MM.1S (cell line): Measurements from ENCODE around the gene RABGGTB.

Source experiments
- DNase-seq: peaks from one replicate; pipeline ENCODE4 v3.0.0-alpha.2; 2015
- H2AFZ ChIP-seq: fragments of 300-600 bp; sonication (generic); 2 replicates; pipeline ENCODE4 v1.6.0; 2016; ENCODE audit warnings: antibody characterized with exemption, low read length
- H3F3A ChIP-seq: fragments of 300-600 bp; sonication (generic); 2 replicates; pipeline ENCODE4 v1.6.1; 2016; ENCODE audit warnings: mild to moderate bottlenecking, antibody characterized with exemption, low read length, moderate library complexity, mixed read lengths; ENCODE audit not compliant: insufficient read depth
- H3K27ac ChIP-seq: fragments of 300-600 bp; sonication (generic); 2 replicates; pipeline ENCODE4 v1.5.1; 2016; ENCODE audit warnings: mild to moderate bottlenecking, low read length
- H3K27me3 ChIP-seq: fragments of 300-600 bp; sonication (generic); replicated peaks from 2 replicates; pipeline ENCODE4 v1.6.0; 2016; ENCODE audit warnings: low read length; ENCODE audit not compliant: insufficient read depth
- H3K36me3 ChIP-seq: fragments of 300-600 bp; sonication (generic); replicated peaks from 2 replicates; pipeline ENCODE4 v1.6.1; 2016; ENCODE audit warnings: mild to moderate bottlenecking, low read length, mixed read lengths; ENCODE audit not compliant: insufficient read depth
- H3K4me1 ChIP-seq: fragments of 300-600 bp; sonication (generic); 2 replicates; pipeline ENCODE4 v1.6.1; 2016; ENCODE audit warnings: low read length, mixed read lengths
- H3K4me2 ChIP-seq: fragments of 300-600 bp; sonication (generic); 2 replicates; pipeline ENCODE4 v1.6.0; 2016; ENCODE audit warnings: low read depth, low read length
- H3K4me3 ChIP-seq: fragments of 300-600 bp; sonication (generic); 2 replicates; pipeline ENCODE4 v1.5.1; 2016; ENCODE audit warnings: low read length, mixed read lengths
- H3K79me2 ChIP-seq: fragments of 300-600 bp; sonication (generic); 2 replicates; pipeline ENCODE4 v1.6.1; 2016; ENCODE audit warnings: mixed run types, low read length, mixed read lengths
- H3K9ac ChIP-seq: fragments of 300-600 bp; sonication (generic); 2 replicates; pipeline ENCODE4 v1.6.1; 2016; ENCODE audit warnings: low read length, mixed read lengths
- H3K9me2 ChIP-seq: fragments of 300-600 bp; sonication (generic); replicated peaks from 2 replicates; pipeline ENCODE4 v1.6.1; 2016; ENCODE audit warnings: mild to moderate bottlenecking, low read length, mixed read lengths; ENCODE audit not compliant: insufficient read depth
- H3K9me3 ChIP-seq: fragments of 300-600 bp; sonication (generic); replicated peaks from 2 replicates; pipeline ENCODE4 v1.6.1; 2016; ENCODE audit warnings: mild to moderate bottlenecking, low read length, mixed read lengths; ENCODE audit not compliant: insufficient read depth
- H4K20me1 ChIP-seq: fragments of 300-600 bp; sonication (generic); 2 replicates; pipeline ENCODE4 v1.6.1; 2016; ENCODE audit warnings: mild to moderate bottlenecking, low read length, moderate library complexity, mixed read lengths; ENCODE audit not compliant: insufficient read depth
- CTCF ChIP-seq: fragments of 300-600 bp; sonication (generic); IDR thresholded peaks from 2 replicates; pipeline ENCODE4 v1.5.1; 2016; ENCODE audit warnings: antibody characterized with exemption, low read length, mixed read lengths
- EZH2 ChIP-seq: fragments of 300-600 bp; sonication (generic); optimal IDR thresholded peaks from 2 replicates; pipeline ENCODE3; 2017; ENCODE audit warnings: low read depth, mild to moderate bottlenecking, antibody characterized with exemption, low read length, mixed read lengths
- EZH2phosphoT487 ChIP-seq: fragments of 300-600 bp; sonication (generic); IDR thresholded peaks from 2 replicates; pipeline ENCODE4 v1.6.1; 2018; ENCODE audit warnings: antibody characterized with exemption, low read length

RABGGTB gene

DNA sequence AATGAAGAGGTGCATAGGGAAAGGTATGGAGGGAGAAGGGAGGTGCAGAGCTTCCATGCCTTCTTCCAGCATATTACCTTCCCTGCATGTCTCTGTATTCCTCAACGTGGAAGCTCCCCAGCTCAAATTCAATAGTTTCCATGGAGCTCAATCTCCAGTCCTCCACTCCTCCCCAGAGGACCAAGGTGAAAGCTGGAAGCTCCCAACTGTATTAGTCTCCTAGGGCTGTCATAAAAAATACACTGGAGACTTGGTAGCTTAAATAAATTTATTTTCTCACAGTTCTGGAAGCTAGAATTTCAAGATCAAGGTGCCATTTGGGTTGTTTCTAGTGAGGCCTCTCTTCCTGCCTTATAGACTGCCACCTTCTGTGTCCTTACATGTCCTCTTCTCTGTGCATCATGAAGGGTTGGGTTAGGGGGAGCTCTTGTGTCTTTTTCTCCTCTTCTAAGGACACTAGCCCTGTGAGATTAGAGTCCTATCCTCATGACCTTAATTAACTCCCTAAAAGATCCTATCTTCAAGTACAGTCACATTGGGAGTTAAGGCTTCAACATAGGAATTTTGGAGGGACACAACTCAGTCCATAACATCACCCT, 21.9 kb upstream of the RABGGTB start:
- no peaks in the 10 kb centered on the region for H3K4me1 ChIP-seq
- no peaks in the 10 kb centered on the region for H4K20me1 ChIP-seq
- no peaks in the 10 kb centered on the region for H3K9me3 ChIP-seq
- H3K9ac ChIP-seq = no peak overlapping the region
- TF ChIP-seq CTCF (no peak), EZH2 (no peak), EZH2phosphoT487 (no peak)
- H3K4me2 ChIP-seq = no peak overlapping the region
- H3K27ac ChIP-seq = no peak overlapping the region
- DNase-seq = no peak
- H3K27me3 ChIP-seq = no peaks in the 10 kb centered on the region
- no peaks in the 10 kb centered on the region for H3K9me2 ChIP-seq
- no peaks in the 10 kb centered on the region for H3K79me2 ChIP-seq
- H2AFZ ChIP-seq = no peak overlapping the region
- H3K36me3 ChIP-seq = no peaks in the 10 kb centered on the region; the same call in 1 of the 2 replicates
- no peaks in the 10 kb centered on the region; the same call in 1 of the 2 replicates for H3F3A ChIP-seq
- H3K4me3 ChIP-seq = no peak overlapping the region

- H3K9me2 ChIP-seq = no peaks in the 10 kb centered on the region
- no peaks in the 10 kb centered on the region for H3K9me3 ChIP-seq
- no peaks in the 10 kb centered on the region; the same call in 1 of the 2 replicates for H3K36me3 ChIP-seq
- no peak overlapping the region for H3K4me2 ChIP-seq
- H2AFZ ChIP-seq = no peak overlapping the region
- H3K4me1 ChIP-seq = no peaks in the 10 kb centered on the region
- H3K27ac ChIP-seq = no peak overlapping the region
- TF ChIP-seq EZH2 (no peak), CTCF (no peak), EZH2phosphoT487 (no peak)
- no peaks in the 10 kb centered on the region for H3K27me3 ChIP-seq
- H3F3A ChIP-seq = no peaks in the 10 kb centered on the region; the same call in 1 of the 2 replicates
- no peaks in the 10 kb centered on the region for H3K79me2 ChIP-seq
- H4K20me1 ChIP-seq = no peaks in the 10 kb centered on the region
- H3K4me3 ChIP-seq = no peak overlapping the region
- DNase-seq = no peak
- no peak overlapping the region for H3K9ac ChIP-seq
These were observed 20.2 kb upstream of the RABGGTB start for GRCh38 chr1:75765697-75766355.

DNA sequence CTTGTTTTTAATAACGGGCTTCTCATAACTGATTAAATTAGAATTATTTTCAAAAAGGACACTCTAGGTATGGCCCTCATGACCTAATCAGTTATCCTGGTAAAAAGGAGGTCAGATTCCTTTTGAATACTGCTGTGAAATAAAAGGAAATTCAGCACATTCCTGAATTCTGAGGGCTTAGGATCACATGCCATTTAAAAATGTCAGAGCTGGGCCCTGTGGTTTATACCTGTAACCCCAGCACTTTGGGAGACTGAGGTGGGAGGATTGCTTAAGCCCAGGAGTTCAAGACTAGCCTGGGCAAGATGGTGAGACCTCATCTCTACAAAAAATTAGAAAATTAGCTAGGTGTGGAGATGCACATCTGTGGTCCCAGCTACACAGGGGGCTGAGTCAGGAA, 18.0 kb upstream of the RABGGTB start:
- Histone ChIP-seq H3K27me3 (no peaks in the 10 kb centered on the region), H3K4me1 (no peaks in the 10 kb centered on the region), H3K9ac (no peak overlapping the region), H3F3A (no peaks in the 10 kb centered on the region), H3K27ac (no peak overlapping the region), H3K36me3 (no peaks in the 10 kb centered on the region), H3K79me2 (no peaks in the 10 kb centered on the region), H2AFZ (no peak overlapping the region), H4K20me1 (no peaks in the 10 kb centered on the region), H3K9me2 (no peaks in the 10 kb centered on the region), H3K9me3 (no peaks in the 10 kb centered on the region), H3K4me2 (no peak overlapping the region), H3K4me3 (no peak overlapping the region)
- TF ChIP-seq EZH2 (no peak), CTCF (no peak), EZH2phosphoT487 (no peak)
- no peak for DNase-seq
